Islet precursor cell (in vitro differentiated cells): ENCODE data around the gene CDADC1.
"Not testable (repeated sequence)": the region's sequence is repeated elsewhere in the genome, so short reads cannot be mapped to it uniquely, and the experiment has no call there.

ENCODE experiments used
- DNase-seq: peaks from one replicate; pipeline ENCODE4 v3.0.0-alpha.2; 2018

CDADC1 gene

GRCh38 chr13:49319951-49320350 is 72.2 kb downstream of the CDADC1 start:
- no peak for DNase-seq

- DNase-seq, result no peak
Measured at GRCh38 chr13:49320975-49321374, 73.2 kb downstream of the CDADC1 start.

GRCh38 chr13:49322702-49323101 is 75.0 kb downstream of the CDADC1 start:
- no peak for DNase-seq

GRCh38 chr13:49323344-49323743 is 75.6 kb downstream of the CDADC1 start:
- DNase-seq, result no peak

- DNase-seq, result no peak
Measured at GRCh38 chr13:49326222-49326917, 78.6 kb downstream of the CDADC1 start.

- not testable (repeated sequence) for DNase-seq
Measured at GRCh38 chr13:49327145-49327544, 79.4 kb downstream of the CDADC1 start.

- no peak for DNase-seq
Measured at GRCh38 chr13:49329831-49330545, 82.3 kb downstream of the CDADC1 start.

GRCh38 chr13:49330546-49330864 is 82.8 kb downstream of the CDADC1 start:
- DNase-seq, result no peak

- no peak for DNase-seq
Measured at GRCh38 chr13:49336655-49337054, 88.9 kb downstream of the CDADC1 start.

- no peak for DNase-seq
Measured at GRCh38 chr13:49340161-49340560, 92.4 kb downstream of the CDADC1 start.

- DNase-seq, result no peak
Measured at GRCh38 chr13:49341517-49341916, 93.8 kb downstream of the CDADC1 start.

- DNase-seq, result no peak
Measured at GRCh38 chr13:49341941-49342340, 94.2 kb downstream of the CDADC1 start.

- DNase-seq, result no peak
Measured at GRCh38 chr13:49342454-49342853, 94.7 kb downstream of the CDADC1 start.
